Loucy (cell line): ENCODE measurements around the gene TXNL1.

Experiments
- EZH2phosphoT487 ChIP-seq: fragments of 200-600 bp; IDR thresholded peaks from 2 replicates; pipeline ENCODE4 v1.6.1; 2018; ENCODE audit warnings: antibody characterized with exemption, mild to moderate bottlenecking, moderate library complexity, borderline replicate concordance
- TF ChIP-seq, protein P1 (sequence below): fragments of 200-600 bp; sonication (generic); conservative IDR thresholded peaks from 2 replicates; pipeline ENCODE4 v1.5.1; 2014; ENCODE audit warnings: mild to moderate bottlenecking, antibody characterized with exemption, low read length

DNA sequence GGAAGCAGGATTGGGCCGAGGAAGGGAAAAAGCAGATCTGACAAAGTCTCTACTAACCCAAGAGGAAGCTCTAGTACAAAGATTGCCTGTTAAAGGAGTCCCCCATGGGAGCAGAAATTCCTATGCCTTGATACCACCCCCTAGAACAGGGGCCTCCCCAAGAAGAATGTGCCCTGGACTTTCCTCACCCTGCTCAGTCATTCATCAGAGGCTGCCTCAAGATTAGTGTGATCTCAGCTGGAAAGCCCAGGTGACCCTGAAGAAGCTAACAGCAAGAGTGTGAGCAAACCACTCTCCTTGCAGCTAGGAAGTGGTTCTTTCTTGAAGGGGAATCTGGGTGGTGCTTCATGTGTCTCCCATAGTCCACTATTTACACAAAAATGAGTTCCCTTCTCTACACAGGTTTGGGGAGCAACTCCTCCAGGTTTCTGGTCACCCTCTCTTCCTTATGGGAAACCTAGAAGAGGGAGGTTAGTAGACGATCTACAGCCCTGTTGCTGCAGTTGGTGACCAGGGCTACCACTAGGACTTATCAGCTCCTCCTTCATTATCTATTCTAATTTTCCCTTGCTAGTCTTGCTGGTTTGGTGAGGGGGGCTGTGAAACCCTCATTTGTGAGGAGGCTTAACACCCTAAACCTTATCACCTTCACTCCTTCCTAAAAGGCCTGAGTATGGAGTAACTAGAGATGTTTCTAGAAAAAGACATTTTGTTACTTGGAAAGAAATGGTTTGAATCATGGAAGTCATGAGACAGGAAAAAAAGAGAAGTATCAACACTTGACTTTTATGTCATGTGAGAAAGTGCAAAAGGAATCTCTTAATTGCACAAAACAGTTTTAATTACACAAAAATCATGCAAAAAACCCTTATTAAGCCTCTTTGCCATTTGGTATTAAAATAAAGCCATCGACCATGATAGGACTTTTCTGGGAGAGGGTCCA is 9.8 kb upstream of the TXNL1 start:
- TF ChIP-seq, protein P1, sequence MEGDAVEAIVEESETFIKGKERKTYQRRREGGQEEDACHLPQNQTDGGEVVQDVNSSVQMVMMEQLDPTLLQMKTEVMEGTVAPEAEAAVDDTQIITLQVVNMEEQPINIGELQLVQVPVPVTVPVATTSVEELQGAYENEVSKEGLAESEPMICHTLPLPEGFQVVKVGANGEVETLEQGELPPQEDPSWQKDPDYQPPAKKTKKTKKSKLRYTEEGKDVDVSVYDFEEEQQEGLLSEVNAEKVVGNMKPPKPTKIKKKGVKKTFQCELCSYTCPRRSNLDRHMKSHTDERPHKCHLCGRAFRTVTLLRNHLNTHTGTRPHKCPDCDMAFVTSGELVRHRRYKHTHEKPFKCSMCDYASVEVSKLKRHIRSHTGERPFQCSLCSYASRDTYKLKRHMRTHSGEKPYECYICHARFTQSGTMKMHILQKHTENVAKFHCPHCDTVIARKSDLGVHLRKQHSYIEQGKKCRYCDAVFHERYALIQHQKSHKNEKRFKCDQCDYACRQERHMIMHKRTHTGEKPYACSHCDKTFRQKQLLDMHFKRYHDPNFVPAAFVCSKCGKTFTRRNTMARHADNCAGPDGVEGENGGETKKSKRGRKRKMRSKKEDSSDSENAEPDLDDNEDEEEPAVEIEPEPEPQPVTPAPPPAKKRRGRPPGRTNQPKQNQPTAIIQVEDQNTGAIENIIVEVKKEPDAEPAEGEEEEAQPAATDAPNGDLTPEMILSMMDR, result no peak
- TF ChIP-seq EZH2phosphoT487, result no peak
